ENCODE results near the gene CAMK2A.

- TF ChIP-seq POLR2AphosphoS5 (IDR thresholded peaks at IDR 0.05): no peak
- TF ChIP-seq POLR2A (IDR thresholded peaks at IDR 0.05): no peak
- no peak for TF ChIP-seq CTCF (IDR thresholded peaks at IDR 0.05)
These were observed 15.5 kb upstream of the CAMK2A start for GRCh38 chr5:150305095-150305494.

Measured in upper lobe of left lung (tissue), 4 donors.